ENCODE measurements around the gene CCDC183.

CCDC183 gene

DNA sequence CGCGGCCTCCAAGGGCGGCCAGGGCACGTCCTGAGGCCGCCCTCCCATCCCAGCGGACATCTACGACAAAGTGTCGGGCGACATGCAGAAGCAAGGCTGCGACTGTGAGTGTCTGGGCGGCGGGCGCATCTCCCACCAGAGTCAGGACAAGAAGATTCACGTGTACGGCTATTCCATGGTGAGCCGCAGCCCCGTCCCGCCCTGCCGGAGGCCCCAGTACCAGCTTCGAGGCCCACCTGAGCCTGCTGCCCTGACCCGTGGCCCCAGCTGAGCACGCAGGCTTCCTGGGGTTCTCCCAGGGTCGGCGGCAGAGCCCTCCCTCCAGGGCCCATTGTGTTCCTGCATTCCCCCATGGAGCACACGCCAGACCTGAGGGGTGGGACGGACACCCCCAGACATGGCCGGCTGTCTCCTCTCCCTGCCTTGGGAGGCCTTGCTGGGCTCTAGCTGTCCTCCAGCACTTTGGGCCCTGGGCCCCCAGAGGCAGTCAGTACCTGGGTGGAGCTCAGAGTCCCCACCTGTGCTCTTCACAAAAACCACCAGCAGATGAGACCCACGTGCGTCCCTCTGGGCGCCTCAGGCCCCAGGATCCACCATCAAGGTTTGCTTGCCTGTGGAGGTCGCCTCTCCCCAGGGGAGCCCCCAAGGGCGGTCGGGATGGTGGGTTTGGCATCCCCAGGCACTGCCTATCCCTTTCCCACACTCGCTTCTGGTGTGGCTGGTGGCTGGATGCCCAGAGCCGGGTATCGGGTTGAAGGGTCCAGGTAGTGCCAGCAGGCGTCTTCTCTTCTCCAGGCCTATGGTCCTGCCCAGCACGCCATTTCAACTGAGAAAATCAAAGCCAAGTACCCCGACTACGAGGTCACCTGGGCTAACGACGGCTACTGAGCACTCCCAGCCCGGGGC lies 54.1 kb downstream of the CCDC183 start:
- no peak for DNase-seq (ENCODE audit: low spot score)

DNA sequence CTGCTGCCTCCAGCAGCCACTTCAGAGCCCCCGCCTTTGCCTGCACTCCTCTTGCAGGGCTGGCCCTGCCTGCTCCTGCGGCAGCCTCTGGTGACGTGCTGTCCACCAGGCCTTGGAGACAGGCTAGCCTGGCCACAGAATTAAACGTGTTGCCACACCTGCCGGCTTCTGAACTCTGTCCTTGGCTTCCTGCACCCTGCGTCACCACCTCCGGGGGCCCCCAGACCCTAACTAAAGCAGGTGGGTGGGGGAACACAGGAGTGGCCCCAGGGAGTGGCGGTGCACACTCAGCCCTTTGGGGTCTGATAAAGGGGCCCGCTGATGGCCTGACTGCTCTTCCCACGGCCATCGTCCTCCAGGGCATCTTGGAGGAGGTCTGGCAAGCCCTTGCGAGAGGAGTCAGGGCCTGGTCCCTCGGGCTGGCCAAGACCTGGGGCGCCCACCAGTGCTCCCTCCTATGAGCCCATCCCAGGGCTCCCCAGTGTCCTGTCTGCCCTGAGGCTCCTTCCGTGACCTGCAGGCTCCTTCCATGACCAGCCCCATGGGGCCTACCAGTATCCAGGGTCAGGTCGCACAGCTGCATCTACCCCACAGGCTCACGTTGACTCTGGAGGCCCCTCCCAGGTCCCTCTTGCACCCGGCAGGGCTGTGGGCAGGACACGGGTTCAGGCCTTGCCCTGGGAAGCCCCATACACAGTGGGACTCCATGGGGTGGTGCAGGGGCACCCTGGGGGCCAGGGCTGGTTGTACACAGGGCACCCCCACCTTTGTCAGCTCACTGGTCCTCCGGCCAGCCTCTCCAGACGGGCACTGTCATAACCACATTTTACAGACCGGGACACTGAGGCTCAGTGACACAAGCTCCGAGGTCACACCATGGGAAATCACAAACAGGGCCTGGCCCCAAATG lies 55.0 kb downstream of the CCDC183 start:
- DNase-seq (ENCODE audit: low spot score), result no peak

DNA sequence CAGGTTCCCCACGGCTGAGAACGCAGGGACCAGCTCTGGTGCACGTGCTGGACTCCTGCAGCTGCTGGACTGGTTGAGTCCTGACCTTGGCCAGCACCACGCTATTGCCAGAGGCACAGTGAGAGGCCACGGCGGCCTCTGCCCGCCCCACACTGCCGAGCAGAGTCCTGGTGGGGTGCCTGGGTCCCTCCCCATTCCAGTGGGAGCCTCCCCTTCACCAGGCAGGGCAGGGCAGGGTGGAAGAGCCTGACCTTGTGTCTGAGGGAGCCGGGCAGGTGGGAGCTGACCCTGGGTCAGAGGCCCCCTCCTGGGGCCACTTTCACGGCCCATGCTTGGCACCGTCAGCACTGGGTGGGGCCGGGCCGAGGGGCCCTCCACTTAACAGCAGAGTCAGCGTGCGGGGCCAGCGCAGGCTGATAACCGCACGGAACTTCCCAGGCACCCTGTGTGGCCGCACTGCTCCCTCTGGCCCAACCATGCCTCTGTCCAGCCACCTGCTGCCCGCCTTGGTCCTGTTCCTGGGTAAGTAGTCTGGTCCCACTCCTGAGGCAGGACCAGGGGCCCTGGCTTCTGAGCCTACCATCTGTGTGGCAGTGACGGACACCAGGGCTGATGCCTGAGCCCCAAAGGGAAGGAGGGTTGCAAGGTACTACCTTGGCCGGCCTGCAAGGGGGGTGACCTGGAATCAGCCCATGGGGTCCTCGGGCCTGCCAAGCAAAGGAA lies 56.0 kb downstream of the CCDC183 start, which contains the start of gene MAMDC4:
MAMDC4 (plus strand) TSS at position 406 of the 723 bp plus-strand sequence; CDS start at position 477, 71 bp downstream.
- DNase-seq (ENCODE audit: low spot score), result no peak

DNA sequence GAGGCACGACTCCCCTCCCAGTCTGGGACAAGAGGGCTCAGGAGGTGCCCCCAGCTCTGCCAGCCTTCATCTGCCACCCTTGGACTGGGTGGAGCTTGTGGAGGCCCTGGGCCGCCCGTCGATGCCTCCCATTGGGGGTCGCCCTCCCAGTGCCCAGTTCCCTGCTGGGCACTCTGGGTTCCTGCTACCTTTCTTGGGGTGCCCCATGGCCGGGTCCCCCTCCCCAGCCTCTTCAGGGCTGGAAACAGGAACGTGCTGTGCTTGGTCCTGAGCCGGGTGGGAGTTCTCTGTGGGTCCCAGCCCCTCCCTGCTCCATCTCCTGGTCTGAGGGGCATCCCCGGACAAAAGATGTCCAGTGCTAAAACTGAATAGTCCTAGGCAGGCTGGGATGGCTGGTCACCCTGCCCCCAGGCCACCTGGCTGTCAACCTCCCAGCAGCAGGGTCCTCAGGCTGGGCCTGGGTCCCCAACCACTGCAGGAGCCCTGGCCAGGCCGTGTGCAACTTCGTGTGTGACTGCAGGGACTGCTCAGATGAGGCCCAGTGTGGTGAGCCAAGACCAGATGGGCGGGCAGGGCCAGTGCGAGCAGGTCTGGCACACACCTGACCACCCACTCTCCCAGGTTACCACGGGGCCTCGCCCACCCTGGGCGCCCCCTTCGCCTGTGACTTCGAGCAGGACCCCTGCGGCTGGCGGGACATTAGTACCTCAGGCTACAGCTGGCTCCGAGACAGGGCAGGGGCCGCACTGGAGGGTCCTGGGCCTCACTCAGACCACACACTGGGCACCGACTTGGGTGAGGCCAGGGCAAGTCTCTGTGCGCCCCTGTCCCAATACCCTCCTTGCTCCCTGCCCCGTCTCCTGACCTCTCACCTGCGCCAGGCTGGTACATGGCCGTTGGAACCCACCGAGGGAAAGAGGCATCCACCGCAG lies 56.8 kb downstream of the CCDC183 start:
- no peak for DNase-seq (ENCODE audit: low spot score)

DNA sequence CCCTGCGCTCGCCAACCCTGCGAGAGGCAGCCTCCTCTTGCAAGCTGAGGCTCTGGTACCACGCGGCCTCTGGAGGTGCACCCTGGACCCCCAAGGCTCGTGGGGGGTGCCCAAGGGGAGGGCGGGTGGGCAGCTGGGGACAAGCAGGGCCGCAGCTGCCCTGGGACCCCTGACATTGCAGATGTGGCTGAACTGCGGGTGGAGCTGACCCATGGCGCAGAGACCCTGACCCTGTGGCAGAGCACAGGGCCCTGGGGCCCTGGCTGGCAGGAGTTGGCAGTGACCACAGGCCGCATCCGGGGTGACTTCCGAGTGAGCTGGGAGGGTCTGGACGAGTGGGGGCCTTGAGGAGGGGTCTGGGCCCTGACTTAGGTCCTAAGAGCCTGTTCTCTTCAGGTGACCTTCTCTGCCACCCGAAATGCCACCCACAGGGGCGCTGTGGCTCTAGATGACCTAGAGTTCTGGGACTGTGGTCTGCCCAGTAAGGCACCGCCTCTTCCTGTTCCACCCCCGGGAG lies 57.5 kb downstream of the CCDC183 start:
- no peak for DNase-seq (ENCODE audit: low spot score)

DNA sequence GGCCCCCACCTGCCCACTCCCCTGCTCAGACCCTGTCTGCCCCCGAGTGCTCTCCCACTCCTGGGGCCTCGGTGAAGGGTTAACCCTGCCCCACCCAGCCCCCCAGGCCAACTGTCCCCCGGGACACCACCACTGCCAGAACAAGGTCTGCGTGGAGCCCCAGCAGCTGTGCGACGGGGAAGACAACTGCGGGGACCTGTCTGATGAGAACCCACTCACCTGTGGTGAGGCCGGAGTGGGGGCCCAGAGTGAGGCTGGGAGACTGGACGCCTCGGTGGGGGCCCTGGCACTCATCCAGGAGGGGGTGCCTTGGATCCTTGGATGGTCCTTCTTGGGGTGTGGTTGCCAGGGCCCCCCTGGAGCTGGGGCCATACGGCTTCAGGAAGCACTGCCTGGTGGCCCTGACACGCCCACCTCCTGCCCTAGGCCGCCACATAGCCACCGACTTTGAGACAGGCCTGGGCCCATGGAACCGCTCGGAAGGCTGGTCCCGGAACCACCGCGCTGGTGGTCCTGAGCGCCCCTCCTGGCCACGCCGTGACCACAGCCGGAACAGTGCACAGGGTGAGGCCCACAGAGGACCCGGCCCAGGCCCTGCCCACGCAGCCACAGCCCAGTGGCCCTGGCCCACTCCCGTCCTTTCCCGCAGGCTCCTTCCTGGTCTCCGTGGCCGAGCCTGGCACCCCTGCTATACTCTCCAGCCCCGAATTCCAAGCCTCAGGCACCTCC lies 58.1 kb downstream of the CCDC183 start:
- DNase-seq (ENCODE audit: low spot score), result no peak

DNA sequence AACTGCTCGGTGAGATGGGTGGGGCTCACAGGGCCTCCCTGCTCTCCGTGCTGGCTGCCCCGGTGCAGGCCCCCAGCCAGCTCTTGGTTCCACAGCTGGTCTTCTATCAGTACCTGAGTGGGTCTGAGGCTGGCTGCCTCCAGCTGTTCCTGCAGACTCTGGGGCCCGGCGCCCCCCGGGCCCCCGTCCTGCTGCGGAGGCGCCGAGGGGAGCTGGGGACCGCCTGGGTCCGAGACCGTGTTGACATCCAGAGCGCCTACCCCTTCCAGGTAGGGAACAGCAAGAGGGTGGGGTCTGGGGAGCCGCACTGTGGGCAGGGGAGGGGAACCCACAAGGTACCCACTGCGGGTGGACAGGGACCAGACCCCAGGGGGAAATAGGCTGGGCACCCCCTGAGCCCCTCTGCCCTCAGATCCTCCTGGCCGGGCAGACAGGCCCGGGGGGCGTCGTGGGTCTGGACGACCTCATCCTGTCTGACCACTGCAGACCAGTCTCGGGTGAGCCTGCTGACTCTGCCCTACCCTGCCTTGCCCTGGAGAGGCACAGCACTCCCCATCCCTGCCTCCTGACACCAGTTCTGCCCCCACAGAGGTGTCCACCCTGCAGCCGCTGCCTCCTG lies 58.8 kb downstream of the CCDC183 start:
- DNase-seq (ENCODE audit: low spot score), result no peak

DNA sequence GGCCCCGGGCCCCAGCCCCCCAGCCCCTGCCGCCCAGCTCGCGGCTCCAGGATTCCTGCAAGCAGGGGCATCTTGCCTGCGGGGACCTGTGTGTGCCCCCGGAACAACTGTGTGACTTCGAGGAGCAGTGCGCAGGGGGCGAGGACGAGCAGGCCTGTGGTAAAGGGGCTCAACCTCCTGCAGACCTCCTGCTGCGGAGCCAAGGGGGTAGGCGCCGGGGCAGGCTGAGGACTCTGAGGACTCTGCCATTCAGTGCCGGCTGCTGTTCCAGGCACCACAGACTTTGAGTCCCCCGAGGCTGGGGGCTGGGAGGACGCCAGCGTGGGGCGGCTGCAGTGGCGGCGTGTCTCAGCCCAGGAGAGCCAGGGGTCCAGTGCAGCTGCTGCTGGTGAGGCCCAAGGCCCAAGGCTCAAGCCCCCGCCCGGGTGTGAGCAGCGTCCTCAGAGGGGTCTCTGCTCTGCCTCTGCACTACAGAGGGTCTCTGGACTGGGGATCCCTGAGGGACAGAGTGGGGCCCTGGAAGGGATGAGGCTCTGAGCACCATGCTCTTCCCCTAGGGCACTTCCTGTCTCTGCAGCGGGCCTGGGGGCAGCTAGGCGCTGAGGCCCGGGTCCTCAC lies 59.4 kb downstream of the CCDC183 start:
- no peak for DNase-seq (ENCODE audit: low spot score)

DNA sequence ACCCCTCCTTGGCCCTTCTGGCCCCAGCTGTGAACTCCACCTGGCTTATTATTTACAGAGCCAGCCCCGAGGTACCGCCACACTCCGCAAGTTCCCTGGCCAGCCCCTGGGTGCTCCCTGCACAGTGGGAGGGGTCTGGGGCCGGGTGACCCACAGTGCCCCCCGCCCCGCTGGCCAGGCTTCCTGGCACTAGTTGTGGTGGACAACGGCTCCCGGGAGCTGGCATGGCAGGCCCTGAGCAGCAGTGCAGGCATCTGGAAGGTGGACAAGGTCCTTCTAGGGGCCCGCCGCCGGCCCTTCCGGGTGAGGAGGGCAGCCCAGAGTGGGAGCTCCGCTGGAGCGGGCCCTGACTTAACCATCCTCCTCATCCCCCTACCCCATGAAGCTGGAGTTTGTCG lies 59.9 kb downstream of the CCDC183 start:
- DNase-seq (ENCODE audit: low spot score), result no peak

DNA sequence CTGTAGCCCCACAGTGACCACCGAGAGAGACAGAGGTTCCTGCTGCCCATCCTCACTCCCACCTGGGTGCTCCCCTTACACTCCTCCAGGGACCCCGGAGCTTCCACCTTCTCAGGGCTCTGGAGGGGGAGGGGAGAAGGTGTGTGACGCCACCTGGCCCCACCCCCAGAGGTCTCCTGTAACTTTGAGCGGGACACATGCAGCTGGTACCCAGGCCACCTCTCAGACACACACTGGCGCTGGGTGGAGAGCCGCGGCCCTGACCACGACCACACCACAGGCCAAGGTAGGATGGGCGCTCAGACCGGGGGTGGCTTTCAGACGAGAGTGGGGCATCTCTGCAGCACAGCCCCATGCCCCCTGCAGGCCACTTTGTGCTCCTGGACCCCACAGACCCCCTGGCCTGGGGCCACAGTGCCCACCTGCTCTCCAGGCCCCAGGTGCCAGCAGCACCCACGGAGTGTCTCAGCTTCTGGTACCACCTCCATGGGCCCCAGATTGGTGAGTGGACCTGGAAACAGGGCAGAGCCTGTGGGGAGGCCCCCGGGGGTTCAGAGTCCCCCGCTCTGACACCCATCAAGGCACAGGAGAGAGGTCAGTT lies 60.5 kb downstream of the CCDC183 start:
- no peak for DNase-seq (ENCODE audit: low spot score)

DNA sequence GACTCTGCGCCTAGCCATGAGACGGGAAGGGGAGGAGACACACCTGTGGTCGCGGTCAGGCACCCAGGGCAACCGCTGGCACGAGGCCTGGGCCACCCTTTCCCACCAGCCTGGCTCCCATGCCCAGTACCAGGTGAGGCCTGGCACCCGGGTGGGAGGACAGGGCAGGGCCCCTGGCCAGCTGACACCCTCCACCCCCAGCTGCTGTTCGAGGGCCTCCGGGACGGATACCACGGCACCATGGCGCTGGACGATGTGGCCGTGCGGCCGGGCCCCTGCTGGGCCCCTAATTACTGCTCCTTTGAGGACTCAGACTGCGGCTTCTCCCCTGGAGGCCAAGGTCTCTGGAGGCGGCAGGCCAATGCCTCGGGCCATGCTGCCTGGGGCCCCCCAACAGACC lies 61.0 kb downstream of the CCDC183 start:
- DNase-seq (ENCODE audit: low spot score), result no peak

Measured in HuH-7.5 (cell line).